Amniotic epithelial cell (primary cell): ENCODE results near the gene KCMF1.

Experiments
- DNase-seq: peaks from one replicate; pipeline ENCODE4 v3.0.0-alpha.2; 2010; ENCODE audit warnings: low read depth

The KCMF1 gene

DNA sequence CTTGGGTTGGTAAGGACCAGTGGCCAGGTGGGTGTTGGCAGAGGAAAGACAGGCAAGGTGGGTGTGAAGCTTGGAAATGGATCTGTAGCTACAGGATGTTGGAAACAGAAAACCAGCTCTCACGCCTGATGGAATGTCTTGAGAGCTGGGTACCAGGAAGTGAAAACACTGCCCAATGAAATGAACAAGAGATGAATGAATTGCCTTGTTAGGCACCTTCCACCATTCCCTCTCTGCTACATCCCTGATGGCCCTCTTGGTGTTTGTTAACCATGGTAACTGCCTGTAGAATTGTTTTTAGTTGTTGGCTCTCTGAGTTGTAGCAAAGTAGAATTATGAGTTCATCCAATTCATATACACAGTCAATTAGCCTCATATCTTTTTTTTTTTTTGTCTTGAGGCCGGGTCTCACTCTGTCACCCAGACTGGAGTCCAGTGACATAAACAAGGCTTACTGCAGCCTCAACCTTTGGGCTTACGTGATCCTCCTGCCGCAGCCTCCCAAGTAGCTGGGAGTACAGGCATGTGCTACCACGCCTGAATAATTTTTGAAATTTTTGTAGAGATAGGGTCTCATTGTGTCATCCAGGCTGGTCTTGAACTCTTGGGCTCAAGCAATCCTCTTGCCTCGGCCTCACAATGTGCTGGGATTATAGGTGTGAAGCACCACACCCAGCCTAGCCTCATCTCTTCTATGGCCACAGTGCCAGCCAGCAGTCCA, 9.5 kb downstream of the KCMF1 start:
- DNase-seq, result no peak

DNA sequence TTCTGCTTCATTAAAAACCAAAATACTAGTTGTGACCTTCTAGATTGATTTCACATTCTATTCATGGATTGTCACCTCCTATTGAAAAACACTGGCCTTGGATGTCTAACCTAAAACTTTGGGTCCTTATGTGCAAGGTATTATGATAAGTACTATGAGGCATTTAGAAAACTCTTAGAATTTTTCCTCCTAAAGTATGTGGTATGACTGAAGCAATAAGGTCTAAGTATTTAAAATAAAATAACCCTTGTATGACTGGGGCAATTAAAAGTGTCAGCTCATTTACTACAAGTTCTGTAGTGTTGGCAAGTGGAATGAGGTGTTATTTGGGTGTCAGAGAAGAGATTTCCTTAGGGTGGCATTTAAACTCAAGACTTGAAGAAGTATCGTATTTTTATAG, 15.1 kb downstream of the KCMF1 start:
- no peak for DNase-seq

DNA sequence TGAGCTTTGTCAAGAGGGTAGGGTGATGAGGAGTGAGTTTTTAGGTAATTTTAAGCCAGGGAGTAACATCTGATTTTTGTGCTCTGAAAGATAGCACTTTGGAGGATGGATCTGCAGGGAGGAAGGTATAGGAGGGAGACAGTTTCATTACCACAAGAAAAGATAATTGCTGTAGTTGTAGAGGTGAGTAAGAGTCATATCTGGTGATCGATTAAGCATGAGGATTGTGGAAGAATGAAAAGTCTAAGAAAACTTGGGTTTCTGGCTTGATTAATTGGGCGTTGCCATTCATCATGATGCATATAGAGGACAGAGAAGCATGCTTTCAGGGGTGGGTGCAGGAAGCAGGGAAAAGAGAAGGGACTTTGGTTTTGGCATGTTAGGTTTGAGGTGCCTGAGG, 18.5 kb downstream of the KCMF1 start:
- DNase-seq, result no peak

DNA sequence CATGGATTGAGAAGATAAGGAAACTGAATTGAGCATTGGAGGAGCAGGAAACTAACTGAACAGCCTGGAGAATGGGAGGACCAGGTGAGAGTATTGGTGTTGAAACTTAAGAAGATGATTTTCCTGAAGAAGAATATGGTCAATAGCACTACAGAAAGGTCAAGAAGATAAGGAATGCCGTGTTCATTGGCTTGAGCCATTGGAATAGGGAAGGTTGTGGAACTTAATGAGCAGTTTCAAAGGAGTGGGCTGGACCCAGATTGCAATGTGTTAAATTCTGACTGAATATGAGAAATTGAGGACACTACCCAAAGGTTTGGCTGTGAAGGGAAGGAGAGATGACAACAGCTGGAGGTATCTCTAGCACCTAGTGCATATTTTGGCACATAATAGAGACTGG, 19.0 kb downstream of the KCMF1 start:
- no peak for DNase-seq

DNA sequence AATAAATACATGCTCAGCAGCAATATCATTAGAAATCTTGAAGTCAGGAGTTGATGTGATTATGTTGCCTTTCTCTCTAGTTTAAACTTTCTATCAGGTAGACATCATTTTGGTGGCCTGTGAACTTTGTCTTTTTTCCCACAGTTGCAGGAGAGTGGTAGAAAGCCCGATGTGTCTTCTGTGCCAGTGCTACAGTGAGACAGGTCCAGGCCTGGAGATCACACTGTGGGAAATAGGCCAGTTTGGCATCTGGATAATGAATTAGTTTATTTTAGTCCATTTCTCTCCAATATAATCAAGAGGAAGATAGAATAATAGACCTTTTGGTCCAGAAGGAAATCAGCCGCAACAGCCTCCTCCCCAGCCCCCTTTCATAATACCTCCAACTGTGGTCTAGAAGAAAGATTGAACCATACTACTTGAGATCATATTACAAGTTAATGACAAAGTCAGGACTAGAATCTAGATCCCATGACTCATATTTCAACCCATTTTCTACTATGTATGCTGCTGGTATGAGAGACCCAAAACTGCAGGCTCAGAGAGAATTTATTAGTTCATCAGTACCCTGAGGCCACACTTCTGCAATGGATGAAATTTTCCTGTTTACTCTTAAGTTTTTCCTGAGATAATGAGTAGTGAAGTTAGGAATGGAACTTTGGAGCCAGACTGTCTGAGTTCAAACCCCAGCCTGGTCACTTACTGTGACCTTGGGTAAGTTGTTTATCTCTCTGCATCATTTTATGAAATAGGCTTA, 20.6 kb downstream of the KCMF1 start:
- peak; percentile 80 for DNase-seq

DNA sequence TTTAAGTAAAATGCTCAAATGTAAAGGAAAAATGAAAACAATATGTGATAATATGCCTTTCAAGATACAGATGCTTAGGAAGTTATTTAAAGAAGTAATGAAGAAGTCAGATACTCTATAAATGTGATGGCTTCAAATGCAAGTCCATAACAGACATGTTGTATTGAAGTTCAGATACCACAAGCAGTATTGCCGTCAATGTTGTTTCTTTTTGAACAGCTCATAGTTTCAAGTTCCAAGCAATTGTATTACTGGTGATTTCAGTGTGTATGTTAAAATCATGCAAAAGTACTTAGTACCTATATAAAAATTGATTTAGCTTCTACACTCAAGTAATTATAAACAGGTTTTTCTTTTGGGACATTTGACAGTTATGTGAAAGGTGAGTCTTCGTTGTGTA, 24.9 kb downstream of the KCMF1 start:
- DNase-seq, result no peak

DNA sequence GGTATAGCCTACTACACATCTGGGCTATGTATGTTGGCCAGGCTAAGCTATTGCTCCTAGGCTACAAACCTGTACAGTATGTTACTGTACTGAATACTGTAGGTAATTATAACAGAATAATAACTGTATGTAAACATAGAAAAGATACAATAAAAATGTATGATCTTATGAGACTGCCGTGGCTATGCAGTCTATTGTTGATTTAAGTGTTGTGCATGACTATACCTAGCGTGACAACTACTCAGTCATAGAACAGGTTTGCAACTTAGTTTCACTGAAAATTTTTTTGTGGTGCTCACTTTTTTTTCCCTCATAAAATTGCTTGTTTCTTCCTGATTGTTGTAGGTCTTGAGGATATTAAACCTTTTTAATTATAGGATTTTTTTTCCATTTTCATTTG, 25.9 kb downstream of the KCMF1 start:
- DNase-seq, result no peak

DNA sequence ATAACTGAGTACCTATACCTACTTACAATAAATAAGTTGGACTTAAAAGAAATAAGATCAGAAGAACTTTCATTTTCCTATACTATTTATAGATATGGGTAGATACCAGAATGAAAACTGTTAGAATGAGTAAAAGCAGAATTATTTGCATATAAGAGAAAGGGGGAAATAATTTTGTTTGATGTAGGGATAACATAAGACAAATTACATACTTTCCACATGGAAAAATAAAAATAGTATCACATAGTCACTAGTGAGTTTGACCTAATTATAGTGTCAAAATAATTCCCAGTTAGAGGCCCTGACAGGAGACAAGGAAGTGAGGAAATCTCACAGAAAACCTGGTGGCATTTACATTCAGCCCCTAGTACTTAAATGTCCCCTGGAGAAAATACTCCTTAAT, 28.6 kb downstream of the KCMF1 start:
- DNase-seq, result no peak

DNA sequence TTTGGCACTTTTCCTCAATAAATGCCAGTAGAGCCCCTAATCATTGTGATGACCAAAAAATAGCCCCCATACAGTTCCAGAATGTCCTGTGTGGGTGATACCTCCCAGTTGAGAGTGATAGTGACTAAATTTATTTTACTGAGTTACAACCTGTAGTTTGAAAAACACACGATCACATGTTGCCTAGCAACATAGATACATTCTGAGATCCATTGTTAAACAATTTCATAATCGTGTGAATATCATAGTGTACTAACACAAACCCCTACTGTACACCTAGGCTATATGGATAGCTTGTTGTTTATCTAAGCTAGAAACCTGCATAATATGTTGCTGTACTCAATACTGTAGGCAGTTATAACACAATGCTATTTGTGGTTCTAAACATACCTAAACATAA, 30.6 kb downstream of the KCMF1 start:
- no peak for DNase-seq

DNA sequence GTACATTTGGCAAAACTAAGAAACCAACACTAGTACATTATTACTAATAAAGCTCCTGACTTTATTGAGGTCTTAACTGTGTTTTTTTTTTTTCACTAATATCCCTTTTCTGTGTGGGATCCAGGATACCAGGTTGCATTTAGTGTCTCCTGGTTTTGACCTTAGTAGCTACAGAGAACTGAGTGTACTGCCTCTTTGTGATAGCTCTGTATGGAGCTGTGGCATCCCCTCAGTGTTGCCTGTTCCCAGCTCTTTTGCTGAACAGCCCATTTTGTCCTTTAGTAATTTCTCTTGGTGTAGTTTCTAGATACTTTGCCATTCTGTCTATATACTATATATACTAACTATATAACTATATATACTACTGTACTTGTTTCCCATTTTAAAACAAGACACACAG, 31.6 kb downstream of the KCMF1 start:
- DNase-seq, result no peak

DNA sequence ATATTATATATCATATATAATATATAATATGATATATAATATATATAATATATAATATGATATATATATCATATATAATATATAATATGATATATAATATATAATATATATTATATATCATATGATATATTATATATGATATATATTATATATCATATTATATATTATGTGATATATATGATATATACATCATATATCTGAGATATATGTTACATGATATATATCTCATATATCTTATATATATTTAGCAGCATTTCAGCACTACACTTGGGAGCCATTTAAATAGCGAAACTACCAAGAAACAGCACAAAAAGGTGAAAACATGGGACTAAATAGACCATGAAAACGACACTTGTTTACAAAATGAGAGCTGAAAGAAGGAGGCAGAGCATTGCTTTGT, 37.3 kb downstream of the KCMF1 start:
- no peak for DNase-seq

DNA sequence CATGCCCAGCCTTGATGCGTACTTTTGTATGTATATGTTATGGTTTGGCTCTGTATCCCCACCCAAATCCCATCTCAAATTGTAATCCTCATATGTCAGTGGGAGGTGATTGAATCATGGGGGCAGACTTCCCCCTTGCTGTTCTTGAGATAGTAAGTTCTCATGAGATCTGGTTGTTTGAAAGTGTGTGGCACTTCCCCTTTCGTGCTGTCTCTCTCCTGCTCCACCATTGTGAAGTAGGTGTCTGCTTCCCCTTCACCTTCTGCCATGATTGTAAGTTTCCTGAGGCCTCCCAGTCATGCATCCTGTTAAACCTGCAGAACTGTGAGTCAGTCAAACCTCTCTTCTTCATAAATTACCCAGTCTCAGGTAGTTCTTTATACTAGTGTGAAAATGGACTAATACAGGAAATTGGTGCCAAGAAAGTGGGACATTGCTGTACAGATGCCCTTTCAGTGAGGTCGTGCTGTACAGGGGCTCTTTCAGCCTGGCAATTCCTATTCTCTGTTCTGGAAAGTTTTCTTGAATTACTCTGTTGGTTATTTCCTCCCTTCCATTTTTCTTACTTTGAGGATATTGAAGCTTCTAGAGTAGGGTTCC, 38.2 kb downstream of the KCMF1 start:
- DNase-seq, result no peak

DNA sequence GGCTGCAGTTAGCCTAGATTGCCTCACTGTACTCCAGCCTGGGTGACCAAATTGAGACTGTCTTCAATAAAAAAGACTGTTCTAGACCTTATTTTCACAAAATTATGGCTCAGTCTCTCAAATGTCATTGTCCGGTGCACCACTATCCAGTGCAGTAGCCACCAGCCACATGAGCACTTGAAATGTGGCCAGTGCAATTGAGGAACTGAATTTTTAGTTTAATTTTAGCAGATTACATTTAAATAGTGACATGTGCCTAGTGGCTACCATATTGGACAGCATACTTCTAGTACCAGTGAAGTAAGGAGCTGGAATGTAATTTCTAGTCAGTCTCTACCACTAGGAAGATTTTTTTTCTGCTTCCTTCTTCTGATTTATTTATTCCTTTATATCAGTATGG, 39.4 kb downstream of the KCMF1 start:
- DNase-seq, result no peak

DNA sequence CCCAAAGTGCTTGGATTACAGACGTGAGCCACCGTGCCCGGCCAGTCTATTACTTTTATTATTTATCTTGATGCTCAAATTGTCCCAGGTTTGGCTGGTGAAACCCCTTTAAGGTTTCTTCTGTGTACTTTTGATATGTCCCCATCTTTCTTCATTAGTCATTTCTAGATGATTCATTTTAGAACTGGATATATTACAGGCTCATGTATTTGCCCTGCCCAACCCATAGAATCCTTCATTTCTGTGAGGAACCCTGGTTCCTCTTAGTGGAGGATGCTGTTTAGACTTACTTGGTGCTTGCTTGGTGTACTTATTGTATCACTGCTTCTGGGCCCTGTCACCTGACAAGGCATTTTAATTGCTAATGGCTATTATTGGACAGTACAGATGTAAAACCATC, 40.1 kb downstream of the KCMF1 start:
- DNase-seq, result no peak

DNA sequence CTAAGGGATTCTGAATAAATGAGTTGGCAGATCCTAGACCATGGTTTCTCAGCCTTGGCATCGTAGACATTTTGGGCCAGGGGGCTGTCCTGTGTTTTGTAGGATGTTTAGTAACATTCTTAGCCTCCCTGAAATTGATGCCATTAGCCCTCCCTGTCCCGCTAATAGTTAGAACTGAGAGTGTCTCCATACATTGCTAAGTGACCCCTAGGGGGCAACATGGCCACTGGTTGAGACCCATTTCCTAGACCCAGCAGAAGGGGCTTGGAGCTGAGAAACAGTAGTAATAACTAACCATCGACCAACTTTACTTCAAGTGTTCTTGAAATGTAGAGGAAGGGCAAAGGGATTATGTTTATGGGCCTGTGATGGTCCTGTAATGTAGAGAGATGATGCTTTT, 40.8 kb downstream of the KCMF1 start:
- DNase-seq, result no peak

DNA sequence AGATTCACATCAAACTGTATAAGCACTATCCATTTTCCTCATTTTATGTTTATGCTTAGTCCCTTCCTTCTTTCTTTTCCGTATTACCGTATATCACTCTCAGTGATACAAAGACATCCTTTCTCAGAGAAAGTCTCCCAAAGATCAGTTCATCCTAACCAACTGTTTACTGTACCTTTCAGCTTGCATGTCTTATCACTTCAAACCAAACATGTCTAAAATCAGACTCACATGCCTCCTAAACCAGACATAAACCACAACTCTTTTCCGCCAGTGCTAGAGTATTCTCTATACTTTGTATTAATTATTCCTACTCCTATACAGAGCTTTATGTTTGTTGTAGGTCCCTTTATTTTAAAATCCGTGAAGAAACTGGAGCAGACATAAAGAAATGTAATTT, 41.5 kb downstream of the KCMF1 start:
- DNase-seq, result peak; percentile 29

DNA sequence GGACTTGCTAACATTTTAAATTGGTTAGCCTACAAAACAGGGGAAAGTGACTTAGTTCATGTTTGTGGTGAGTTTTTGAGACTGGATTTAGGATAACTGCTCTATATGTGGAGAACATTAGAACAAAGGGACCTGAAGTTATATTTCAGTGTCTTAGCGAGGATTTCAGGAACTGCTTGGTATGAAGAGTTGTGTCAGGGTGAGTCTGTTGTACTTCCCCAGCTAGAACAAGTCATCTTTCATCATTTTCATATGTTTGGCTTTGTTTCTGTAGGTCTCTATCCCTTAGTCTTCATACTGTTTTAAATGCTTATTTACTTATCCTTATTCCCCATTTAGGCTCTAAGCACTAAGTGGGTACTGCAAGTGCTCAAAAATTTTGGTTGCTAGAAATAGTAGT, 41.9 kb downstream of the KCMF1 start:
- DNase-seq, result peak; percentile 29

DNA sequence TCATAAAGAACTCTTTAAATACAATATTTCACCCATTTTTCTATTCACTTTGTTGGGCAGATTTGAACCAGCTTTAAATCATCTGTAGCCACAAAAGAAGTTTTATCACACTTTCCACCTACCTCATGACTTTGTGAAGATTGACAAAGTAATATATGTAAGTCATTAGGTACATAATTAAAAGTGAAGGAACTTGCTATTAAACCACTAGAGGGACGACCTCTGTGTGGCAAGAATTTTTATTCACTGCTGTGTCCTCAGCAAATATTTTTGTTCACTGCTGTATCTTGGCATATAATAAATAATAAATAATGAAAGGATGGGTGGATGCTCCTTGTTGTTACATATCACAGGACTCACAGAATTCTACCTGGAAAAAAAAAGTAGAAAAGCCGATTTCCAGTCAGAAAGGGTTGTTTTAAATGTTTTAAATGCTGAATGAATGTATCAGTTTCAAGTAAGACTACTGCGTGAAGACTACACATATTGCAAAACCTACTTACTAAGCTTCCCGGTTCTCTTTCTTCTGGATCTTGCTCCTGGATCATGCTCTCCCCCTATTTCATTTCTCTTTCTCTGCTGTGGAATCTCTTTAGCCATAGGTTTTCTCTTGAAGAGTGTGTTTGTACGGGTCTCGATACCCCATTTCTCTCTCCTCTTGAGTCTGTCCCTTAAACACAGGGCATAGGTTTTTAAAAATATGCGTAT, 44.8 kb downstream of the KCMF1 start:
- peak; percentile 68 for DNase-seq

DNA sequence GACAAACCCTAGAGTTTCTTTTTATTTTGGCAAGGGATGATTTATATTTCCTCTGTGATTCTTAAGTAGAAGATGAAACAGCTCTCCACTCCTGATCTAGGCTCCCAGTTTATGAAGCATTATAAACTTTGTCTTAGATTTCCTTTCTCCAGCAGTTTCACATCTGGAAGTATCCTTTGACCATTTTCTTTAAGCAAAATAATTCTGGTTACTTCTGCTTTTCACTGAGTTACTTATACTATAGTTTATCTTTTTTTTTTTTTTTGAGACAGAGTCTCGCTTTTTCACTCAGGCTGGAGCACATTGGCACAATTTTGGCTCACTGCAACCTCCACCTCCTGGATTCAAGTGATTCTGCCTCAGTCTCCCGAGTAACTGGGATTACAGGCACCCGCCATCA, 45.5 kb downstream of the KCMF1 start:
- no peak for DNase-seq

DNA sequence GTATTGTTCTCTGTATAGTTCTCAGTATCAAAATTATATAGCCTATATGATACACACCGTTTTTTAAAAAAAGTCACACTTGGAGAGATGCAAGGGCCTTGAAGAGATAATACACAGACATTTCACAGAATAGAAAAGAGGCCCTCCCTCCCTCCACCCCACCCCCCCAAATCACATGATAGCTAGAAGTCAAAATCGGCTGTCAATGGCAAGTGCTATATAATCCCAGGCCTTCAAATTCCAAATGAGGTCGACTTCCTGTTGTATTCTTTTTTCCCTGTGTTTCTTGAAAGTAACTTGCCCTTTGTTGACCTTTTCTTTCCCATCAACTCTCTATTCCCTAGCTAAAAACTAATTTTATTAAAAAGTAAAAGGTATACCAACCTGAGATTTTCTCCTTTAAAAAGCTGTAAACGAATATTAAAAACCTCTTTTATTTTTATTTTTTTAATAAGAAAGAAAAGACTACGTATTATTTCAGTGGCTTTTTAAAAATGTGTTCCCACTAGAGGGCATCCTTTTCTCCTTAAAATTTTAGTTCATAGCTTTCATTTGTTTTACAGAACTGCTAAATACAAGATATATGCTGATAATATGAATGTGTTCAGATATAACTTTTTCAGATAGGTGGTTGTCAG, 46.6 kb downstream of the KCMF1 start:
- peak; percentile 26 for DNase-seq

DNA sequence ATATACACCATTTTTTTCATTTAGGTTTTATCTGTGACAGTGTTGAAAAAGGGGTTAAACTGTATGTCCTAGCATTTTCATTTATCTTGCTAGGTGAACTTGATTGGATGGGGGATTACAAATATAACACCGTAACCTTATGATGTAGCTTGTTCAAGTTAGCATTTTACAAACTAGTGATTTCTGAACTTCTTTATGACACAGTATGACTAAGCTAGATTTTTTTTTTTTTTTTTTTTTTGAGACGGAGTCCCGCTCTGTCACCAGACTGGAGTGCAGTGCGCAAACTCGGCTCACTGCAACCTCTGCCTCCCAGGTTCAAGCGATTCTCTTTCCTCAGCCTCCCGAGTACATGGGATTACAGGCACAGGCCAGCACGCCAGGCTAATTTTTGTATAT, 47.1 kb downstream of the KCMF1 start:
- peak; percentile 11 for DNase-seq

DNA sequence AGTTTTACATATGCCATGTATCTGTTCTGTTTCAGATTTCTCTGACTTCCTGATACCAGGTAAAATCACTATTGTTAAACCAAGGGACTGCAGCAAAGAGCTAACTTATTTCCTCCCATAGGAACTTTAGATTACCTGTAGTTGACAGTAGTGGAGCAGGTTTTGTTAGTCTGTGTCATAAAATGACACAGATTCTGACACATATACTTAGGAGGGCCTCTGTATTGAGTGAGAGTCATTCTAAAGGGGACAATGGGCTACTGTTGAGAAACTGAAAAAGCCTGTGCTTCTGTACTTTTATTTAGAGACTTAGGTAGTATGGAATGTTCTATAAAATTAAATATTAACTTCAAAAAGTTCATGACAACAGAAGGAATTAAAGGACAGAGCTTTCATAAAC, 48.2 kb downstream of the KCMF1 start:
- no peak for DNase-seq
